Measurements from ENCODE around the gene SP5. TPM values are rescaled to one million over a fixed set of nuclear protein-coding genes. Genes with fewer than 3 reads are reported as not detected.

SP5 gene
- total and polyA plus RNA-seq, 12 donors, result 0.16 to 9.2 (median 2.8) TPM

GRCh38 chr2:170694316-170694715 lies 20.8 kb upstream of the SP5 start:
- intact Hi-C loops (cut with DNase I), result no loop called here
- H3K4me1 ChIP-seq (replicated peaks in 1 of 2), result no peaks in the 10 kb centered on the region
- DNase-seq, result no peak
- no peak for TF ChIP-seq POLR2A (IDR thresholded peaks at IDR 0.05)
- no peak for TF ChIP-seq CTCF (IDR thresholded peaks at IDR 0.05)
- no peak overlapping the region for H3K4me3 ChIP-seq
- H3K9me3 ChIP-seq (replicated peaks in 1 of 3), result no peaks in the 10 kb centered on the region
- 69 to 79% (median 75%) methylated on average over 8 to 11 of the region's 11 CpGs for WGBS, 4 donors
- no peak overlapping the region for H3K27ac ChIP-seq
- no peaks in the 10 kb centered on the region for H3K36me3 ChIP-seq (replicated peaks in 1 of 2)
- H3K27me3 ChIP-seq, result no peaks in the 10 kb centered on the region

- Histone ChIP-seq H3K36me3 (replicated peaks in 1 of 2) (no peaks in the 10 kb centered on the region), H3K4me3 (no peak overlapping the region), H3K27ac (no peak overlapping the region), H3K4me1 (replicated peaks in 1 of 2) (no peaks in the 10 kb centered on the region), H3K9me3 (replicated peaks in 1 of 3) (no peaks in the 10 kb centered on the region), H3K27me3 (no peaks in the 10 kb centered on the region)
- intact Hi-C loops (cut with DNase I), result no loop called here
- DNase-seq, result no peak
- 57 to 71% (median 69%) methylated on average over 6 of the region's 6 CpGs for WGBS, 4 donors
- TF ChIP-seq POLR2A (IDR thresholded peaks at IDR 0.05) (no peak), CTCF (IDR thresholded peaks at IDR 0.05) (no peak)
Measured at GRCh38 chr2:170695521-170696410, 19.4 kb upstream of the SP5 start.

GRCh38 chr2:170696948-170697347 lies 18.2 kb upstream of the SP5 start:
- no peak overlapping the region for H3K4me3 ChIP-seq
- no peaks in the 10 kb centered on the region for H3K27me3 ChIP-seq
- no peaks in the 10 kb centered on the region for H3K4me1 ChIP-seq (replicated peaks in 1 of 2)
- 85 to 94% (median 92%) methylated on average over 3 of the region's 3 CpGs for WGBS, 4 donors
- TF ChIP-seq CTCF (IDR thresholded peaks at IDR 0.05), result no peak
- TF ChIP-seq POLR2A (IDR thresholded peaks at IDR 0.05), result no peak
- H3K36me3 ChIP-seq (replicated peaks in 1 of 2), result no peaks in the 10 kb centered on the region
- intact Hi-C loops (cut with DNase I), result no loop called here
- no peak overlapping the region for H3K27ac ChIP-seq
- no peak for DNase-seq
- H3K9me3 ChIP-seq (replicated peaks in 1 of 3), result no peaks in the 10 kb centered on the region

- WGBS, 4 donors, result 67 to 82% (median 78%) methylated on average over 4 of the region's 4 CpGs
- intact Hi-C loops (cut with DNase I), result no loop called here
- no peak for DNase-seq
- no peaks in the 10 kb centered on the region for H3K9me3 ChIP-seq (replicated peaks in 1 of 3)
- TF ChIP-seq CTCF (IDR thresholded peaks at IDR 0.05) (no peak), POLR2A (IDR thresholded peaks at IDR 0.05) (no peak)
- H3K4me1 ChIP-seq (replicated peaks in 1 of 2), result no peaks in the 10 kb centered on the region
- H3K4me3 ChIP-seq, result no peak overlapping the region
- peaks cover 4% of the 10 kb centered on the region for H3K27me3 ChIP-seq
- H3K27ac ChIP-seq, result no peak overlapping the region
- no peaks in the 10 kb centered on the region for H3K36me3 ChIP-seq (replicated peaks in 1 of 2)
Measured at GRCh38 chr2:170701011-170701410, 14.1 kb upstream of the SP5 start.
